CD4-positive, alpha-beta T cell (primary cell): ENCODE data around the gene RIPOR2. TPM values are rescaled to one million over a fixed set of nuclear protein-coding genes. Genes with fewer than 3 reads are reported as not detected.
A peak's percentile ranks its signal among the peaks of the same experiment; 100 is the strongest.

Experiments used
- ATAC-seq: fragments of 200-7000 bp; cut with Tn5 transposase; one replicate; pipeline ENCODE4 v1.10.0; 2022; ENCODE audit warnings: mild to moderate bottlenecking; ENCODE audit not compliant: poor library complexity
- CTCF ChIA-PET: fragments of 350-600 bp; sonication (Branson Sonifier 250); formaldehyde crosslinking; loops from one replicate; lab custom pipeline; 2021; ENCODE audit warnings: antibody characterized with exemption, inconsistent platforms; lab: Charles Lee
- POLR2A ChIA-PET: fragments of 350-600 bp; sonication (Branson Sonifier 250); formaldehyde crosslinking; loops from one replicate; lab custom pipeline; 2021; ENCODE audit warnings: antibody characterized with exemption, inconsistent platforms; lab: Charles Lee
- DNase-seq, 14 experiments: peaks; one replicate each; pipeline ENCODE4 v3.0.0-alpha.2; 2013 to 2020; ENCODE audit warnings: mixed read lengths in 2 of 14
- H3K27ac ChIP-seq, 2 donors: one replicate each; pipeline versions ENCODE4 v1.5.1 to v1.7.0; 2013; ENCODE audit warnings: low read length in 2 of 2, low read depth in 1 of 2, mild to moderate bottlenecking in 1 of 2
- H3K27me3 ChIP-seq, 2 experiments: 1 replicate in 1 of 2; 2 replicates in 1 of 2; pipeline versions ENCODE4 v1.6.1 to v1.7.0; 2013; ENCODE audit warnings: low read length in 2 of 2, control low read depth in 1 of 2, mild to moderate bottlenecking in 1 of 2, moderate library complexity in 1 of 2; ENCODE audit not compliant: insufficient read depth in 2 of 2, control insufficient read depth in 1 of 2
- H3K36me3 ChIP-seq: one replicate; pipeline ENCODE4 v1.6.1; 2013; ENCODE audit warnings: low read length, control low read depth; ENCODE audit not compliant: insufficient read depth
- H3K4me1 ChIP-seq: one replicate; pipeline ENCODE4 v1.6.1; 2013; ENCODE audit warnings: low read length, control low read depth; ENCODE audit not compliant: insufficient read depth
- H3K4me3 ChIP-seq: one replicate; pipeline ENCODE4 v1.5.1; 2013; ENCODE audit warnings: mild to moderate bottlenecking, low read length, moderate library complexity
- H3K9me3 ChIP-seq, 2 experiments: 1 replicate in 1 of 2; 2 replicates in 1 of 2; pipeline versions ENCODE4 v1.6.1 to v1.7.0; 2013; ENCODE audit warnings: low read length in 2 of 2, mild to moderate bottlenecking in 2 of 2, control low read depth in 1 of 2, moderate library complexity in 1 of 2; ENCODE audit not compliant: control insufficient read depth in 1 of 2, insufficient read depth in 1 of 2
- H3K27ac Mint-ChIP-seq: one replicate; pipeline ENCODE4 v1.8.0; 2020; ENCODE audit warnings: mixed read lengths
- H3K27me3 Mint-ChIP-seq: one replicate; pipeline ENCODE4 v1.8.0; 2021; ENCODE audit warnings: mixed read lengths
- H3K36me3 Mint-ChIP-seq: one replicate; pipeline ENCODE4 v1.8.0; 2021; ENCODE audit warnings: low read depth, mixed read lengths
- H3K4me1 Mint-ChIP-seq: one replicate; pipeline ENCODE4 v1.8.0; 2021; ENCODE audit warnings: low read depth, mixed read lengths
- H3K4me3 Mint-ChIP-seq: one replicate; pipeline ENCODE4 v1.8.0; 2020; ENCODE audit warnings: mild to moderate bottlenecking, mixed read lengths
- H3K9me3 Mint-ChIP-seq: one replicate; pipeline ENCODE4 v1.8.0; 2020; ENCODE audit warnings: mixed read lengths
- intact Hi-C, 2 experiments: fragments of 100-400 bp; cut with DNase I in 1 of 2; cut with micrococcal nuclease in 1 of 2; formaldehyde crosslinking; loops; one replicate each; pipeline versions ENCODE4 v1.15.1 to v1.9.0; 2023 to 2025; cut with DNase I, micrococcal nuclease
- total RNA-seq, 174 experiments: library from RNA in 2 of 174; stranded (reverse) in 2 of 174; gene quantifications; one replicate each; pipeline ENCODE4 v1.2.3 and lab custom pipeline; 2021 to 2026
- TF ChIP-seq, protein P1 (sequence below): fragments of 200-600 bp; IDR thresholded peaks from one replicate; pipeline ENCODE4 v1.8.0; 2022; ENCODE audit warnings: antibody characterized with exemption, mild to moderate bottlenecking

Gene RIPOR2
- total RNA-seq, 2 experiments from 2014 or later = 123 to 129 TPM

GRCh38 chr6:24923885-24924401 lies 11.8 kb downstream of the RIPOR2 start:
- Mint-ChIP-seq H3K9me3 (peaks cover 4% of the 10 kb centered on the region), H3K4me1 (peaks cover 89% of the 10 kb centered on the region), H3K36me3 (peaks cover 86% of the 10 kb centered on the region), H3K4me3 (peak overlapping the region; percentile 68), H3K27ac (peak overlapping the region; percentile 97), H3K27me3 (no peaks in the 10 kb centered on the region)
- ATAC-seq = peak; percentile 12
- H3K4me3 ChIP-seq = peak overlapping the region; percentile 14
- peaks cover 65% of the 10 kb centered on the region for H3K36me3 ChIP-seq
- TF ChIP-seq, protein P1, sequence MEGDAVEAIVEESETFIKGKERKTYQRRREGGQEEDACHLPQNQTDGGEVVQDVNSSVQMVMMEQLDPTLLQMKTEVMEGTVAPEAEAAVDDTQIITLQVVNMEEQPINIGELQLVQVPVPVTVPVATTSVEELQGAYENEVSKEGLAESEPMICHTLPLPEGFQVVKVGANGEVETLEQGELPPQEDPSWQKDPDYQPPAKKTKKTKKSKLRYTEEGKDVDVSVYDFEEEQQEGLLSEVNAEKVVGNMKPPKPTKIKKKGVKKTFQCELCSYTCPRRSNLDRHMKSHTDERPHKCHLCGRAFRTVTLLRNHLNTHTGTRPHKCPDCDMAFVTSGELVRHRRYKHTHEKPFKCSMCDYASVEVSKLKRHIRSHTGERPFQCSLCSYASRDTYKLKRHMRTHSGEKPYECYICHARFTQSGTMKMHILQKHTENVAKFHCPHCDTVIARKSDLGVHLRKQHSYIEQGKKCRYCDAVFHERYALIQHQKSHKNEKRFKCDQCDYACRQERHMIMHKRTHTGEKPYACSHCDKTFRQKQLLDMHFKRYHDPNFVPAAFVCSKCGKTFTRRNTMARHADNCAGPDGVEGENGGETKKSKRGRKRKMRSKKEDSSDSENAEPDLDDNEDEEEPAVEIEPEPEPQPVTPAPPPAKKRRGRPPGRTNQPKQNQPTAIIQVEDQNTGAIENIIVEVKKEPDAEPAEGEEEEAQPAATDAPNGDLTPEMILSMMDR = no peak
- no peak for DNase-seq
- peaks cover 68% of the 10 kb centered on the region for H3K4me1 ChIP-seq
- CTCF ChIA-PET = interaction anchor here (1.3 to 3.5 kb wide), 2 partner anchors 13 to 68 kb away, joined by 8 to 23 read pairs; no protein-coding TSS in a partner anchor
- intact Hi-C loops = no loop called here
- no peaks in the 10 kb centered on the region for H3K27me3 ChIP-seq
- H3K9me3 ChIP-seq = no peaks in the 10 kb centered on the region
- POLR2A ChIA-PET = interaction anchor here (0.7 to 19.0 kb wide), 9 partner anchors 12 to 103 kb away, joined by 3 to 1043 read pairs (median 9); partner anchors contain the start of gene RIPOR2
- peak overlapping the region in 1 of 2 donors; percentile 73 for H3K27ac ChIP-seq

DNA sequence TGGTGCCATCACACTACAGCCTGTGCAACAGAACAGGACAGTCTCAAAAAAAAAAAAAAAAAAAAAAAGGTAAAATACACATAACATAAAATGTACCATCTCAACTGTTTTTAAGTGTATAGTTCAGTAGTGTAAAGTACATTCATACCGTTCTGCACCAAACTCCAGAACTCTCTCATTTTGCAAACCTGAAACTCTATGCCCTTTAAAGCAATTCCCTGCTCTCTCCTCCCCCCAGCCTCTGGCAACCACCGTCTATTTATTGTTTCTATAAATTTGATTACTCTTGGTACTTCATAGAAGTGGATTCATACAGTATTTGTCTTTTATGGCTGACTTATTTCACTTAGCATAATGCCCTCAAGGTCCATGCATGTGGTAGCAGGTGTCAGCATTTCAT lies 12.9 kb downstream of the RIPOR2 start:
- Histone ChIP-seq H3K4me1 (peaks cover 77% of the 10 kb centered on the region), H3K27ac (peak overlapping the region in 1 of 2 donors; percentile 73), H3K36me3 (peaks cover 56% of the 10 kb centered on the region), H3K9me3 (no peaks in the 10 kb centered on the region), H3K4me3 (no peak overlapping the region), H3K27me3 (no peaks in the 10 kb centered on the region)
- ATAC-seq (no peak), DNase-seq (no peak)
- Mint-ChIP-seq H3K27me3 (no peaks in the 10 kb centered on the region), H3K9me3 (peaks cover 4% of the 10 kb centered on the region), H3K27ac (peak overlapping the region; percentile 97), H3K36me3 (peaks cover 86% of the 10 kb centered on the region), H3K4me3 (peak overlapping the region; percentile 52), H3K4me1 (peaks cover 92% of the 10 kb centered on the region)
- TF ChIP-seq, protein P1 = no peak
- ChIA-PET POLR2A (interaction anchor here (4.9 to 8.3 kb wide), 2 partner anchors 12 kb away, joined by 68 to 70 read pairs; partner anchors contain the start of gene RIPOR2), CTCF (no interaction called here)
- intact Hi-C loops = no loop called here

DNA sequence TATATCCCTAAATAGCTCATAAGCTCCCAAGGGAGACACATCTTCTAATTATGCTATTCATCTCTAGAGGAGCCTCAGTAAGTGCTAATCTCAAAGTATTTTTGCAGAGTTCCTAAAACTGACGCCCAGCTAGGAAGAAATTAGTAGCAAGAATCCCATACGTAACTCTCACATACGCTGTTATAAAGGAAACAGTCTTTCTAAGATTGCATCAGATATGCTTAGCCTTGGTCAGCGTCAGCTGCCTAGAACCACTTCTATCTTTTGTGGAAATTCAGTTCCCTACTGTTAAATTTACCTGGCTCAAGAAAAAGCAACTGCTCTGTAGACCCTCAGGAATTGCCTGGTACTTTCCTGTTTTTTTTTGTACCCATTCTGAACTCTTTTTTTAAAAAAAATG lies 13.6 kb downstream of the RIPOR2 start:
- Histone ChIP-seq H3K27ac (peak overlapping the region in 1 of 2 donors; percentile 73), H3K27me3 (no peaks in the 10 kb centered on the region), H3K4me1 (peaks cover 82% of the 10 kb centered on the region), H3K36me3 (peaks cover 56% of the 10 kb centered on the region), H3K9me3 (no peaks in the 10 kb centered on the region), H3K4me3 (no peak overlapping the region)
- DNase-seq = no peak
- Mint-ChIP-seq H3K36me3 (peaks cover 86% of the 10 kb centered on the region), H3K9me3 (no peaks in the 10 kb centered on the region), H3K27ac (peak overlapping the region; percentile 97), H3K4me1 (peaks cover 92% of the 10 kb centered on the region), H3K27me3 (no peaks in the 10 kb centered on the region), H3K4me3 (peak overlapping the region; percentile 46)
- ATAC-seq = no peak
- CTCF ChIA-PET = interaction anchor here (1.0 kb wide), 1 partner anchor 70 kb away, joined by 6 read pairs; no protein-coding TSS in a partner anchor
- TF ChIP-seq, protein P1 = no peak
- intact Hi-C loops = no loop called here
- POLR2A ChIA-PET = interaction anchor here (0.8 to 8.3 kb wide), 4 partner anchors 8 to 29 kb away, joined by 3 to 70 read pairs (median 61); partner anchors contain the start of gene RIPOR2
